ENCODE results near the gene WNK3. TPM values are rescaled to one million over a fixed set of nuclear protein-coding genes. Genes with fewer than 3 reads are reported as not detected.

Gene WNK3
- total and polyA plus RNA-seq, 10 of the 15 experiments (the other 5 are each of a cell fraction or from before 2014, with no cell fraction given) = 0.02 to 0.15 (median 0.03) TPM; not detected in 1

DNA sequence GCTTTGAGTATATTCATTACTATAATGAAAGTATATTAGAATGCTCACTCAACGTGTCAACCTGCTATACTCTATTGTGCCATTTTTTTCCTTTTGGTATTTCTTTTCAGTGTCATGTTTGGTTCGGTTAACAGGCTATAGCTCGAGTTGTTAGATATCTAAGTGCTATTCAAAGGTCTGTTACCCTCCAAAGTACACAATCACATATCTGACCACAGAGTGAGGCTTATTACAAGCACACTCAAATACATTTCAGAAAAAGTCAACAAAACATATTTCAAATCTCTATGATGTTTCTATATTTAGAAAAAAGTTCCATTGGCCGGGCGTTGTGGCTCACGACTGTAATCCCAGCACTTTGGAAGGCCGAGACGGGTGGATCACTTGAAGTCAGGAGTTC is 32.8 kb downstream of the WNK3 start:
- intact Hi-C loops (cut with micrococcal nuclease; ENCODE audit: unreplicated experiment) = no loop called here
- H3K9me3 ChIP-seq (replicated peaks; ENCODE audit: control insufficient read depth, insufficient read depth, low read length) = no peaks in the 10 kb centered on the region; the same call in 2 of the 3 replicates
- POLR2A ChIA-PET = no interaction called here
- CTCF ChIA-PET = no interaction called here
- DNase-seq (ENCODE audit: low read depth, low spot score) (no peak), ATAC-seq (no peak), FAIRE-seq (no peak)
- BruUV-seq (replicated peaks) = no TSS peak
- no peak overlapping the region for H3K4me2 ChIP-seq (ENCODE audit: control insufficient read depth, insufficient read depth)
- in situ Hi-C loops (cut with MboI) = no loop called here
- 52% methylated on average over 8 of the region's 8 CpGs for WGBS (ENCODE audit: insufficient coverage, insufficient replicate concordance, low lambda C conversion rate, missing lambda C conversion rate)
- no peak overlapping the region for H3K4me3 ChIP-seq
- no peaks in the 10 kb centered on the region for H3K4me1 ChIP-seq (ENCODE audit: control insufficient read depth, insufficient read depth, low read length)
- no peaks in the 10 kb centered on the region for H3K36me3 ChIP-seq (ENCODE audit: control insufficient read depth in 2 of 2, insufficient read depth in 2 of 2, low read length in 1 of 2)
- no peaks in the 10 kb centered on the region for H3K79me2 ChIP-seq (ENCODE audit: control insufficient read depth, insufficient read depth, low read length)
- no peak overlapping the region for H2AFZ ChIP-seq (ENCODE audit: control insufficient read depth, low read depth, low read length)
- H3K9ac ChIP-seq (ENCODE audit: control insufficient read depth, insufficient read depth, low read length) = no peak overlapping the region
- SMC1A ChIA-PET (ENCODE audit: uncharacterized antibody, unreplicated experiment) = no interaction called here
- H4K20me1 ChIP-seq (ENCODE audit: control insufficient read depth, insufficient read depth) = no peaks in the 10 kb centered on the region
- no peaks in the 10 kb centered on the region for H3K27me3 ChIP-seq (replicated peaks in 1 of 2; ENCODE audit: control insufficient read depth in 2 of 2, insufficient read depth in 2 of 2, low read length in 1 of 2)
- RAD21 ChIA-PET (ENCODE audit: unreplicated experiment) = interaction anchor here (1.6 kb wide), 1 partner anchor 282 kb away, joined by 3 read pairs; no protein-coding TSS in a partner anchor
- no peak overlapping the region for H3K27ac ChIP-seq (ENCODE audit: control insufficient read depth, insufficient read depth)
- no peak for TF ChIP-seq MTA3 (IDR thresholded peaks at IDR 0.05; ENCODE audit: borderline replicate concordance, low read length)
- no peak for TF ChIP-seq JUND (IDR thresholded peaks at IDR 0.05; ENCODE audit: low read depth, low read length)
- TF ChIP-seq, protein P1, sequence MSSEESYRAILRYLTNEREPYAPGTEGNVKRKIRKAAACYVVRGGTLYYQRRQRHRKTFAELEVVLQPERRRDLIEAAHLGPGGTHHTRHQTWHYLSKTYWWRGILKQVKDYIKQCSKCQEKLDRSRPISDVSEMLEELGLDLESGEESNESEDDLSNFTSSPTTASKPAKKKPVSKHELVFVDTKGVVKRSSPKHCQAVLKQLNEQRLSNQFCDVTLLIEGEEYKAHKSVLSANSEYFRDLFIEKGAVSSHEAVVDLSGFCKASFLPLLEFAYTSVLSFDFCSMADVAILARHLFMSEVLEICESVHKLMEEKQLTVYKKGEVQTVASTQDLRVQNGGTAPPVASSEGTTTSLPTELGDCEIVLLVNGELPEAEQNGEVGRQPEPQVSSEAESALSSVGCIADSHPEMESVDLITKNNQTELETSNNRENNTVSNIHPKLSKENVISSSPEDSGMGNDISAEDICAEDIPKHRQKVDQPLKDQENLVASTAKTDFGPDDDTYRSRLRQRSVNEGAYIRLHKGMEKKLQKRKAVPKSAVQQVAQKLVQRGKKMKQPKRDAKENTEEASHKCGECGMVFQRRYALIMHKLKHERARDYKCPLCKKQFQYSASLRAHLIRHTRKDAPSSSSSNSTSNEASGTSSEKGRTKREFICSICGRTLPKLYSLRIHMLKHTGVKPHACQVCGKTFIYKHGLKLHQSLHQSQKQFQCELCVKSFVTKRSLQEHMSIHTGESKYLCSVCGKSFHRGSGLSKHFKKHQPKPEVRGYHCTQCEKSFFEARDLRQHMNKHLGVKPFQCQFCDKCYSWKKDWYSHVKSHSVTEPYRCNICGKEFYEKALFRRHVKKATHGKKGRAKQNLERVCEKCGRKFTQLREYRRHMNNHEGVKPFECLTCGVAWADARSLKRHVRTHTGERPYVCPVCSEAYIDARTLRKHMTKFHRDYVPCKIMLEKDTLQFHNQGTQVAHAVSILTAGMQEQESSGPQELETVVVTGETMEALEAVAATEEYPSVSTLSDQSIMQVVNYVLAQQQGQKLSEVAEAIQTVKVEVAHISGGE (CRISPR knock-in tag; IDR thresholded peaks at IDR 0.05) = no peak
- no peak for TF ChIP-seq POU2F2 (IDR thresholded peaks at IDR 0.05; ENCODE audit: borderline replicate concordance, low read depth, low read length)
- TF ChIP-seq, protein P2, sequence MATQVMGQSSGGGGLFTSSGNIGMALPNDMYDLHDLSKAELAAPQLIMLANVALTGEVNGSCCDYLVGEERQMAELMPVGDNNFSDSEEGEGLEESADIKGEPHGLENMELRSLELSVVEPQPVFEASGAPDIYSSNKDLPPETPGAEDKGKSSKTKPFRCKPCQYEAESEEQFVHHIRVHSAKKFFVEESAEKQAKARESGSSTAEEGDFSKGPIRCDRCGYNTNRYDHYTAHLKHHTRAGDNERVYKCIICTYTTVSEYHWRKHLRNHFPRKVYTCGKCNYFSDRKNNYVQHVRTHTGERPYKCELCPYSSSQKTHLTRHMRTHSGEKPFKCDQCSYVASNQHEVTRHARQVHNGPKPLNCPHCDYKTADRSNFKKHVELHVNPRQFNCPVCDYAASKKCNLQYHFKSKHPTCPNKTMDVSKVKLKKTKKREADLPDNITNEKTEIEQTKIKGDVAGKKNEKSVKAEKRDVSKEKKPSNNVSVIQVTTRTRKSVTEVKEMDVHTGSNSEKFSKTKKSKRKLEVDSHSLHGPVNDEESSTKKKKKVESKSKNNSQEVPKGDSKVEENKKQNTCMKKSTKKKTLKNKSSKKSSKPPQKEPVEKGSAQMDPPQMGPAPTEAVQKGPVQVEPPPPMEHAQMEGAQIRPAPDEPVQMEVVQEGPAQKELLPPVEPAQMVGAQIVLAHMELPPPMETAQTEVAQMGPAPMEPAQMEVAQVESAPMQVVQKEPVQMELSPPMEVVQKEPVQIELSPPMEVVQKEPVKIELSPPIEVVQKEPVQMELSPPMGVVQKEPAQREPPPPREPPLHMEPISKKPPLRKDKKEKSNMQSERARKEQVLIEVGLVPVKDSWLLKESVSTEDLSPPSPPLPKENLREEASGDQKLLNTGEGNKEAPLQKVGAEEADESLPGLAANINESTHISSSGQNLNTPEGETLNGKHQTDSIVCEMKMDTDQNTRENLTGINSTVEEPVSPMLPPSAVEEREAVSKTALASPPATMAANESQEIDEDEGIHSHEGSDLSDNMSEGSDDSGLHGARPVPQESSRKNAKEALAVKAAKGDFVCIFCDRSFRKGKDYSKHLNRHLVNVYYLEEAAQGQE (IDR thresholded peaks at IDR 0.05; ENCODE audit: low read depth, low read length) = no peak
- TF ChIP-seq, protein P3, sequence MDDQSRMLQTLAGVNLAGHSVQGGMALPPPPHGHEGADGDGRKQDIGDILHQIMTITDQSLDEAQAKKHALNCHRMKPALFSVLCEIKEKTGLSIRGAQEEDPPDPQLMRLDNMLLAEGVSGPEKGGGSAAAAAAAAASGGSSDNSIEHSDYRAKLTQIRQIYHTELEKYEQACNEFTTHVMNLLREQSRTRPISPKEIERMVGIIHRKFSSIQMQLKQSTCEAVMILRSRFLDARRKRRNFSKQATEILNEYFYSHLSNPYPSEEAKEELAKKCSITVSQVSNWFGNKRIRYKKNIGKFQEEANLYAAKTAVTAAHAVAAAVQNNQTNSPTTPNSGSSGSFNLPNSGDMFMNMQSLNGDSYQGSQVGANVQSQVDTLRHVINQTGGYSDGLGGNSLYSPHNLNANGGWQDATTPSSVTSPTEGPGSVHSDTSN (IDR thresholded peaks at IDR 0.05; ENCODE audit: insufficient replicate concordance, low read depth, low read length) = no peak
- TF ChIP-seq EZH2 (IDR thresholded peaks at IDR 0.05; ENCODE audit: borderline replicate concordance, control insufficient read depth, low read depth, low read length) = no peak
- TF ChIP-seq HDAC2 (IDR thresholded peaks at IDR 0.05) = no peak
- no peak for TF ChIP-seq SUPT20H (IDR thresholded peaks at IDR 0.05; ENCODE audit: borderline replicate concordance, control insufficient read depth, low read depth, low read length)
- no peak for TF ChIP-seq HDAC6 (IDR thresholded peaks at IDR 0.05; ENCODE audit: unreplicated experiment)
- TF ChIP-seq, protein P4, sequence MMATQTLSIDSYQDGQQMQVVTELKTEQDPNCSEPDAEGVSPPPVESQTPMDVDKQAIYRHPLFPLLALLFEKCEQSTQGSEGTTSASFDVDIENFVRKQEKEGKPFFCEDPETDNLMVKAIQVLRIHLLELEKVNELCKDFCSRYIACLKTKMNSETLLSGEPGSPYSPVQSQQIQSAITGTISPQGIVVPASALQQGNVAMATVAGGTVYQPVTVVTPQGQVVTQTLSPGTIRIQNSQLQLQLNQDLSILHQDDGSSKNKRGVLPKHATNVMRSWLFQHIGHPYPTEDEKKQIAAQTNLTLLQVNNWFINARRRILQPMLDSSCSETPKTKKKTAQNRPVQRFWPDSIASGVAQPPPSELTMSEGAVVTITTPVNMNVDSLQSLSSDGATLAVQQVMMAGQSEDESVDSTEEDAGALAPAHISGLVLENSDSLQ (IDR thresholded peaks at IDR 0.05) = no peak
- TF ChIP-seq TCF3 (IDR thresholded peaks at IDR 0.05; ENCODE audit: borderline replicate concordance, insufficient read depth, low read depth, low read length) = no peak
- no peak for TF ChIP-seq BMI1 (IDR thresholded peaks at IDR 0.05; ENCODE audit: borderline replicate concordance)

Data from GM12878 (cell line).